K562 (cell line): ENCODE data around the gene ASS1. TPM values are rescaled to one million over a fixed set of nuclear protein-coding genes. Genes with fewer than 3 reads are reported as not detected.

Experiments
- ATAC-seq: fragments of 200-7000 bp; cut with Tn5 transposase; 3 replicates; pipeline ENCODE4 v1.9.1; 2020; ENCODE audit warnings: moderate library complexity
- BruUV-seq: library from RNA; stranded (reverse); fragments of 400-500 nt; replicated peaks from 2 replicates; lab custom pipeline; 2021; lab: Mats Ljungman, UMichigan
- CTCF ChIA-PET: fragments of 300-600 bp; formaldehyde crosslinking; extraction: SDS; loops from one replicate; lab custom pipeline; 2021; ENCODE audit warnings: low intra/inter-chr PET ratio; lab: Yijun Ruan, JAX
- POLR2A ChIA-PET: fragments of 300-600, 350-650 bp; sonication (Branson Sonifier 250); formaldehyde crosslinking; extraction: SDS; loops from one replicate; lab custom pipeline; 2021; ENCODE audit warnings: antibody characterized with exemption, inconsistent platforms; lab: Yijun Ruan, JAX
- DNase-seq, 4 experiments: peaks; one replicate each; pipeline versions ENCODE4 v3.0.0 to v3.0.0-alpha.2; 2011 to 2018; ENCODE audit warnings: low spot score in 3 of 4, mixed read lengths in 3 of 4; ENCODE audit errors: extremely low read depth in 1 of 4
- FAIRE-seq: peaks from 2 replicates; lab custom pipeline; 2011; peaks lifted over from hg19 to GRCh38; lab: Jason Lieb, UNC
- H2AFZ ChIP-seq: 2 replicates; pipeline ENCODE4 v1.6.0; 2011; ENCODE audit warnings: low read depth, low read length, control low read depth, inconsistent platforms
- H3K27ac ChIP-seq: fragments of 200-600 bp; 3 replicates; pipeline ENCODE4 v1.8.0; 2011; ENCODE audit warnings: low read depth, mild to moderate bottlenecking, control low read depth, inconsistent platforms, low read length, moderate library complexity, mixed read lengths; ENCODE audit errors: extremely low read depth
- H3K27me3 ChIP-seq, 2 experiments: fragments of 300-600 bp in 1 of 2; 2 replicates in 1 of 2; 3 replicates in 1 of 2; pipeline versions ENCODE4 v1.6.0 to v1.8.0; 2011; ENCODE audit warnings: inconsistent platforms in 2 of 2, low read length in 2 of 2, mild to moderate bottlenecking in 1 of 2, mixed read lengths in 1 of 2, moderate library complexity in 1 of 2; ENCODE audit not compliant: control insufficient read depth in 2 of 2, insufficient read depth in 2 of 2
- H3K36me3 ChIP-seq: fragments of 300-600 bp; 3 replicates; pipeline ENCODE4 v1.8.0; 2011; ENCODE audit warnings: mild to moderate bottlenecking, low read length, inconsistent platforms; ENCODE audit not compliant: control insufficient read depth, insufficient read depth
- H3K4me1 ChIP-seq, 2 experiments: fragments of 200-600 bp in 1 of 2; replicated peaks in 1 of 2; 2 replicates in 1 of 2; 3 replicates in 1 of 2; pipeline versions ENCODE4 v1.5.1 to v1.8.0; 2011; ENCODE audit warnings: inconsistent platforms in 2 of 2, low read length in 2 of 2, mild to moderate bottlenecking in 1 of 2, mixed read lengths in 1 of 2, moderate library complexity in 1 of 2; ENCODE audit not compliant: control insufficient read depth in 2 of 2, insufficient read depth in 2 of 2
- H3K4me2 ChIP-seq: 2 replicates; pipeline ENCODE4 v1.6.1; 2011; ENCODE audit warnings: low read length, control low read depth, inconsistent platforms, mixed read lengths; ENCODE audit not compliant: insufficient read depth
- H3K4me3 ChIP-seq: fragments of 200-600 bp; sonication (generic), shearing (Covaris generic); 2 replicates; pipeline ENCODE4 v1.5.1; 2016; ENCODE audit warnings: control low read depth, inconsistent platforms
- H3K79me2 ChIP-seq: fragments of 200-600 bp; 3 replicates; pipeline ENCODE4 v1.8.0; 2011; ENCODE audit warnings: low read length, inconsistent platforms; ENCODE audit not compliant: control insufficient read depth, insufficient read depth
- H3K9ac ChIP-seq, 2 experiments: 2 replicates each; pipeline versions ENCODE4 v1.6.0 to v1.6.1; 2011; ENCODE audit warnings: low read depth in 2 of 2, low read length in 2 of 2, control low read depth in 1 of 2, inconsistent platforms in 1 of 2, mild to moderate bottlenecking in 1 of 2, mixed read lengths in 1 of 2; ENCODE audit not compliant: insufficient read depth in 1 of 2
- H3K9me1 ChIP-seq: one replicate; pipeline ENCODE4 v1.6.0; 2011; ENCODE audit warnings: inconsistent platforms, mild to moderate bottlenecking, low read length, moderate library complexity; ENCODE audit not compliant: control insufficient read depth, insufficient read depth
- H3K9me3 ChIP-seq: replicated peaks from 2 replicates; pipeline ENCODE4 v1.5.1; 2011; ENCODE audit warnings: low read depth, low read length, inconsistent platforms; ENCODE audit not compliant: control insufficient read depth, insufficient read depth
- H4K20me1 ChIP-seq: replicated peaks from 2 replicates; pipeline ENCODE4 v1.6.1; 2011; ENCODE audit warnings: low read length, inconsistent platforms, mixed read lengths; ENCODE audit not compliant: control insufficient read depth, insufficient read depth
- ARID1B ChIP-seq: fragments of 450-650 bp; IDR thresholded peaks from 2 replicates; pipeline ENCODE4 v1.6.1; 2016; ENCODE audit warnings: antibody characterized with exemption, mild to moderate bottlenecking, inconsistent platforms
- BRF1 ChIP-seq: IDR thresholded peaks from 3 replicates; pipeline ENCODE4 v1.6.1; 2011; ENCODE audit warnings: borderline replicate concordance, mild to moderate bottlenecking; ENCODE audit not compliant: insufficient read length; ENCODE audit errors: extremely low read depth
- TCF7L2 ChIP-seq: fragments of 150-350 bp; IDR thresholded peaks from 2 replicates; pipeline ENCODE4 v1.6.1; 2016; ENCODE audit warnings: low read depth, mild to moderate bottlenecking, low read length, moderate library complexity
- ZNF57 ChIP-seq: fragments of 450-650 bp; formaldehyde crosslinking; IDR thresholded peaks from 2 replicates; pipeline ENCODE4 v1.4.0; 2020; ENCODE audit warnings: mild to moderate bottlenecking, moderate library complexity
- WGBS: fragments of 100-300 bp; shearing (Covaris generic); methylation state at CpG from one replicate; pipeline ENCODE4 v1.1.6; 2016; ENCODE audit warnings: low coverage, mixed read lengths; ENCODE audit not compliant: insufficient coverage; ENCODE audit errors: missing lambda C conversion rate; 5-methylcytosine and 5-hydroxymethylcytosine counted together
- in situ Hi-C: fragments of 300-500 bp; cut with MboI; formaldehyde crosslinking; loops from 4 replicates; pipeline ENCODE4 v1.15.0; 2018; ENCODE audit warnings: inconsistent platforms, mixed read lengths
- intact Hi-C: fragments of 100-400 bp; cut with micrococcal nuclease; formaldehyde crosslinking; loops from 2 replicates; pipeline ENCODE4 v1.14.2; 2022
- polyA plus RNA-seq, 8 experiments: library from polyadenylated mRNA; depleted of rRNA in 4 of 8; stranded (reverse) in 5 of 8; unstranded in 3 of 8; fragments of >200 nt; fragmentation: Nextera tagmentation in 2 of 8; fragmentation: Illumina TruSeq in 1 of 8; extraction: Ambion mirVana in 2 of 8; extraction: Trizol in 1 of 8; gene quantifications; 2 replicates each; pipeline versions ENCODE4 v1.2.1 to v1.2.3, GENCODE V29; 2011 to 2014; ENCODE audit warnings: inconsistent platforms in 1 of 8, missing spikeins in 1 of 8
- total RNA-seq, 7 experiments: library from RNA; depleted of rRNA in 6 of 7; stranded (reverse); fragments of >200 nt in 6 of 7; fragmentation: Illumina TruSeq in 2 of 7; extraction: Trizol in 2 of 7; gene quantifications; 2 replicates each; pipeline versions ENCODE4 v1.2.1 to v1.2.3, GENCODE V29; 2011 to 2021; ENCODE audit warnings: low replicate concordance in 1 of 7
- TF ChIP-seq, protein P1 (sequence below): sonication (generic); formaldehyde crosslinking; IDR thresholded peaks from 2 replicates; pipeline ENCODE4 v1.8.0; 2023; ENCODE audit warnings: mild to moderate bottlenecking, missing genetic modification reagents
- TF ChIP-seq, protein P2 (sequence below): sonication (generic); formaldehyde crosslinking; IDR thresholded peaks from 2 replicates; pipeline ENCODE4 v1.8.0; 2022; ENCODE audit warnings: missing genetic modification reagents, mild to moderate bottlenecking, moderate library complexity, borderline replicate concordance
- TF ChIP-seq, protein P3 (sequence below): sonication (generic); formaldehyde crosslinking; IDR thresholded peaks from 2 replicates; pipeline ENCODE4 v1.8.1; 2023; ENCODE audit warnings: mild to moderate bottlenecking, missing genetic modification reagents

The ASS1 gene
- total and polyA plus RNA-seq, 9 of the 15 experiments (the other 6 are each of a cell fraction or from before 2014, with no cell fraction given) = 1.5 to 5.7 (median 3.7) TPM

DNA sequence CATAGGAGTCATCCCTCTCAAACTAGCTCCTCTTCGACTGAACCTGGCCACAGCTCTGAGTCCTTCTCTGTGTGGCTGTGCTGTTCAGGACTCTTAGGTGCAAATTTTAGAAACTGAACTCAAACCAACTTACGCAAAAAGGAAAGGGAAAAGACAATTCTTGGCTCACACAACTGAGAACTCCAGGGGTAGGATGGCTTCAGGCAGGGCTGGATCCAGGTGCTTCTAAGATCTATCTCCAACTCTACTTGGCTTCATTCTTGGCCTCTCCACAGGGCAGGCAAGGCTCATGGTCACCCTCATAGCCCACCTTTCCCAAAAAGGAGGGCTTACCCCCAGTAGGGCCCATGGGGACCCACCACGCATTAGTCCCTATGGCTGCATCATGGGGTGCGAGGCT is 8.1 kb downstream of the ASS1 start:
- no peak for FAIRE-seq
- POLR2A ChIA-PET = interaction anchor here (0.6 to 1.7 kb wide), 7 partner anchors 11 to 241 kb away, joined by 3 to 5 read pairs (median 3); partner anchors contain the start of gene EXOSC2

DNA sequence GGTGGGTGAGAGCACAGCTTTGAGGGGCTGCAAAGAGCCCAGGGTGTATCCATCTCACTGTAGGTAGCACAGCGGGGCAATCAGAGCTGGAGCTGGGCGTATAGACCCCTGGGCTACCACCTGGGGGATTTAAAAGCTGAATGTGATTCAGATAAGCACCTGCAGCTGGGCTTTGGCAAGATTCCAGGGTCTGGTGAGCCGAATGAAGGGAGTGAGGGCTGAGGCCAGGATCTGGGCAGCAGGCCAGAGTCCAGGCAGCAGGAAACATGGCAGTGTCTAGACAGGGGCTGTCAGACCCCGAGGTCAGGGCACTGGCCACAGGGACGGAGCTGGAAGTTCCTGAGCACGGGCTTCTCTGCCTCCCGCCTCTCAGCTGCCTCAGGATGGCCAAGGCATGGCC is 8.7 kb downstream of the ASS1 start:
- in situ Hi-C loops (loop anchor here (5.0 to 10.0 kb wide), 2 partner anchors 234 to 411 kb away; no protein-coding TSS in a partner anchor), intact Hi-C loops (no loop called here)
- no peak overlapping the region for H2AFZ ChIP-seq
- CTCF ChIA-PET = no interaction called here
- DNase-seq = peak; percentile 48 to 58 (median 52)
- no TSS peak for BruUV-seq
- peaks cover 3 to 21% of the 10 kb centered on the region in 2 experiments; a peak in 3 of 5 replicates for H3K4me1 ChIP-seq
- no peak overlapping the region for H3K4me2 ChIP-seq
- FAIRE-seq = no peak
- H3K4me3 ChIP-seq = no peak overlapping the region
- H4K20me1 ChIP-seq = no peaks in the 10 kb centered on the region
- no peaks in the 10 kb centered on the region for H3K79me2 ChIP-seq
- POLR2A ChIA-PET = interaction anchor here (0.6 to 1.7 kb wide), 7 partner anchors 9 to 240 kb away, joined by 3 to 5 read pairs (median 4); partner anchors contain the start of gene EXOSC2
- no peak overlapping the region for H3K27ac ChIP-seq
- no peaks in the 10 kb centered on the region for H3K9me1 ChIP-seq
- WGBS = 0% methylated on average over 6 of the region's 7 CpGs
- peaks cover 0 to 12% of the 10 kb centered on the region in 2 experiments; a peak in 2 of 5 replicates for H3K27me3 ChIP-seq
- H3K9me3 ChIP-seq = no peaks in the 10 kb centered on the region
- peak overlapping the region in 1 of 2 experiments; percentile 63; a peak in 1 of 4 replicates for H3K9ac ChIP-seq
- no peaks in the 10 kb centered on the region for H3K36me3 ChIP-seq
- peak; percentile 40 for ATAC-seq
- TF ChIP-seq BRF1 (no peak), TCF7L2 (no peak), ARID1B (peak; percentile 50; the same call in 1 of the 2 replicates), ZNF57 (no peak)
- TF ChIP-seq, protein P1, sequence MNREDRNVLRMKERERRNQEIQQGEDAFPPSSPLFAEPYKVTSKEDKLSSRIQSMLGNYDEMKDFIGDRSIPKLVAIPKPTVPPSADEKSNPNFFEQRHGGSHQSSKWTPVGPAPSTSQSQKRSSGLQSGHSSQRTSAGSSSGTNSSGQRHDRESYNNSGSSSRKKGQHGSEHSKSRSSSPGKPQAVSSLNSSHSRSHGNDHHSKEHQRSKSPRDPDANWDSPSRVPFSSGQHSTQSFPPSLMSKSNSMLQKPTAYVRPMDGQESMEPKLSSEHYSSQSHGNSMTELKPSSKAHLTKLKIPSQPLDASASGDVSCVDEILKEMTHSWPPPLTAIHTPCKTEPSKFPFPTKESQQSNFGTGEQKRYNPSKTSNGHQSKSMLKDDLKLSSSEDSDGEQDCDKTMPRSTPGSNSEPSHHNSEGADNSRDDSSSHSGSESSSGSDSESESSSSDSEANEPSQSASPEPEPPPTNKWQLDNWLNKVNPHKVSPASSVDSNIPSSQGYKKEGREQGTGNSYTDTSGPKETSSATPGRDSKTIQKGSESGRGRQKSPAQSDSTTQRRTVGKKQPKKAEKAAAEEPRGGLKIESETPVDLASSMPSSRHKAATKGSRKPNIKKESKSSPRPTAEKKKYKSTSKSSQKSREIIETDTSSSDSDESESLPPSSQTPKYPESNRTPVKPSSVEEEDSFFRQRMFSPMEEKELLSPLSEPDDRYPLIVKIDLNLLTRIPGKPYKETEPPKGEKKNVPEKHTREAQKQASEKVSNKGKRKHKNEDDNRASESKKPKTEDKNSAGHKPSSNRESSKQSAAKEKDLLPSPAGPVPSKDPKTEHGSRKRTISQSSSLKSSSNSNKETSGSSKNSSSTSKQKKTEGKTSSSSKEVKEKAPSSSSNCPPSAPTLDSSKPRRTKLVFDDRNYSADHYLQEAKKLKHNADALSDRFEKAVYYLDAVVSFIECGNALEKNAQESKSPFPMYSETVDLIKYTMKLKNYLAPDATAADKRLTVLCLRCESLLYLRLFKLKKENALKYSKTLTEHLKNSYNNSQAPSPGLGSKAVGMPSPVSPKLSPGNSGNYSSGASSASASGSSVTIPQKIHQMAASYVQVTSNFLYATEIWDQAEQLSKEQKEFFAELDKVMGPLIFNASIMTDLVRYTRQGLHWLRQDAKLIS (CRISPR knock-in tag) = no peak
- TF ChIP-seq, protein P2, sequence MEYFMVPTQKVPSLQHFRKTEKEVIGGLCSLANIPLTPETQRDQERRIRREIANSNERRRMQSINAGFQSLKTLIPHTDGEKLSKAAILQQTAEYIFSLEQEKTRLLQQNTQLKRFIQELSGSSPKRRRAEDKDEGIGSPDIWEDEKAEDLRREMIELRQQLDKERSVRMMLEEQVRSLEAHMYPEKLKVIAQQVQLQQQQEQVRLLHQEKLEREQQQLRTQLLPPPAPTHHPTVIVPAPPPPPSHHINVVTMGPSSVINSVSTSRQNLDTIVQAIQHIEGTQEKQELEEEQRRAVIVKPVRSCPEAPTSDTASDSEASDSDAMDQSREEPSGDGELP (CRISPR knock-in tag) = peak; percentile 38; the same call in 1 of the 2 replicates

More for the DNA sequence above, 8.1 kb downstream of the ASS1 start:
- no peaks in the 10 kb centered on the region for H3K36me3 ChIP-seq
- no peaks in the 10 kb centered on the region for H3K9me1 ChIP-seq
- no peaks in the 10 kb centered on the region for H3K9me3 ChIP-seq
- peaks cover 8 to 27% of the 10 kb centered on the region in 2 experiments for H3K4me1 ChIP-seq
- H3K27me3 ChIP-seq = peaks cover 0 to 7% of the 10 kb centered on the region in 2 experiments; a peak in 2 of 5 replicates
- H3K4me3 ChIP-seq = no peak overlapping the region
- H3K27ac ChIP-seq = no peak overlapping the region
- H2AFZ ChIP-seq = no peak overlapping the region
- TF ChIP-seq, protein P3, sequence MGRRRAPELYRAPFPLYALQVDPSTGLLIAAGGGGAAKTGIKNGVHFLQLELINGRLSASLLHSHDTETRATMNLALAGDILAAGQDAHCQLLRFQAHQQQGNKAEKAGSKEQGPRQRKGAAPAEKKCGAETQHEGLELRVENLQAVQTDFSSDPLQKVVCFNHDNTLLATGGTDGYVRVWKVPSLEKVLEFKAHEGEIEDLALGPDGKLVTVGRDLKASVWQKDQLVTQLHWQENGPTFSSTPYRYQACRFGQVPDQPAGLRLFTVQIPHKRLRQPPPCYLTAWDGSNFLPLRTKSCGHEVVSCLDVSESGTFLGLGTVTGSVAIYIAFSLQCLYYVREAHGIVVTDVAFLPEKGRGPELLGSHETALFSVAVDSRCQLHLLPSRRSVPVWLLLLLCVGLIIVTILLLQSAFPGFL (CRISPR knock-in tag) = no peak
- TF ChIP-seq, all 486 proteins: peak for 0
- CTCF ChIA-PET = no interaction called here
- BruUV-seq = no TSS peak
- no peak for ATAC-seq
- 50% methylated on average over 4 of the region's 4 CpGs for WGBS
- Histone ChIP-seq H3K9ac (no peak overlapping the region), H3K4me2 (no peak overlapping the region), H4K20me1 (no peaks in the 10 kb centered on the region), H3K79me2 (no peaks in the 10 kb centered on the region)
- DNase-seq = no peak
- intact Hi-C loops = no loop called here
- in situ Hi-C loops = loop anchor here (5.0 to 10.0 kb wide), 2 partner anchors 234 to 412 kb away; no protein-coding TSS in a partner anchor
